Measurements from ENCODE around the gene HPX.

The HPX gene

DNA sequence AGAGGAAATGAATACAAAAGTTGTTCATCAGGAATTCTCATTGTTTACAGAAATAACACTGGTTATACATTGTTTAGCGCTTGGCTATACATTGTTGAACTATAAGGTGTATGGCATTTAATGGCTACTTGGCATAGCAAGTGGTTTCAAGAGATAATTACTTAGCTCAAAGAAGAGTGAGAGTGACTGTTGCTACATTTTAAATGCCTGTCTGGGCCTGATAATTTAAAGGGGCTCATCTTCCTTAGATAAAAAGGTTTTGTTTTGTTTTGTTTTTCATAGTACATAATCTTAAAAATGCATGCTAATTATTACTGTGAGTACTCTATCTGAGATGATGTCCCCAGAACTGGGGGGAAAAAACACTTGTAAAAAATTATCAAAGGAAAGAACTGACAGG lies 52.0 kb downstream of the HPX start:
- no peak for DNase-seq

DNA sequence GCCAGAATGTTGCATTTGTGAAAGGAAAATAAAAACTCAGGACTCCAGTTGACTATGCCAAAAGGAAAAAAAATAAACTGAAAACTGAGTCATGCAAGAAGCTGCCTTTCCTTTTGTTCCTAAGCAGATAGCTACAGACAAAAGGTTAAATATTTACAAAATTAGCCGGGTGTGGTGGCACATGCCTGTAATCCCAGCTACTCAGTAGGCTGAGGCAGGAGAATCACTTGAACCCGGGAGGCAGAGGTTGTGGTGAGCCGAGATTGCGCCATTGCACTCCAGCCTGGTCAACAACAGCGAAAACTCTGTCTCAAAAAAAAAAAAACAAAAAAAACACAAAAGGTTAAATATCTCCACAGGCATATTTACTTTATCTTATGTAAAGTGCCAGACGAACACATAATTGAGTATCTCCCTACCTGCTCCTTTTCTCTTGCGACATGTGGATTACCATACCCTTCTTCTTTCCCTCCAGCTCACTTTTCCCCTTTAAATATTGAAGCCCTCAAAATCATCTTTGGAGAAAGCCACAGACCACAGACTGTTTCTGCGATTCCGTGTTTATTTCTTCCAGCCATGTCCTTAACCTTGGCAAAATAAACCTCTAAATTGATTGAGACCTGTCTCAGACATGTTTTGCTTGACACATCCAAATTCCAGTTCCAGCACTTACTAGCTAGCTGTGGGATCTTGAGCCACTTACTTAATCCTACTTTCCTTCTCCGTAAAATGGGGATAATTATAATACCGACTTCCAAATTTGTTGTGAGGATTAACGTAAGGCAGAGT lies 52.8 kb downstream of the HPX start:
- no peak for DNase-seq

DNA sequence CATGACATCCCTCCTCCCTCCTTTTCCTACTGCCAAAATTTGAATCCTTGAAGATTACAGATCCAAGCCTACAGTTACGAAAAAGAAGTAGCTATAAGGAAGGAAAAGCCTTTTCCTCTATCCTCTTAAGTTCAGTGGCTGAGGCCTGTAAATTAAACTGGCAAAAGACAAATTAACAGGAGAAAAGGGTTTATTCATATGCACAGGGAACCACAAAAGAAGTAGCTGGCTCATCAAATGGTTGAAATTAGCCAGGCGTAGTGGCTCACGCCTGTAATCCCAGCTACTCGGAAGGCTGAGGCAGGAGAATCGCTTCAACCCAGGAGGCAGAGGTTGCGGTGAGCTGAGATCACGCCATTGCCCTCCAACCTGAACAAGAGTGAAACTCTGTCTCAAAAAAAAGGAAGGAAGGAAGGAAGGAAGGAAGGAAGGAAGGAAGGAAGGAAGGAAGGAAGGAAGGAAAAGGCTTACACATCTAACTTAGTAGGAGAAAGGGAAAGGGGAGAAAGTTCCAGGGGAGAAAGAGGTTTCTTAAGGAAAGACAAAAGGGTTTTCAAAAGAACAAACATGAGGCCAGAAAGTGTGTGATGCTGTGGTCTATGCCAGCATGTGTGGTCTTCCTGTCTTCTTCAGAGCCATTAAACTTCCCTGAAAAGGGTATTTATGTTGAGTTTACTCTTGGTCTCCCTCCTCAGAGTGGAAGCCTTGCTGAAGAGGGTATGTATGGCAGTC lies 55.6 kb downstream of the HPX start:
- no peak for DNase-seq
